ENCODE measurements around the gene GRIN1.
"Not testable (repeated sequence)": the region's sequence is repeated elsewhere in the genome, so short reads cannot be mapped to it uniquely, and the experiment has no call there.

Gene GRIN1

GRCh38 chr9:137129456-137130175 is 9.3 kb upstream of the GRIN1 start:
- peak; percentile 91 for DNase-seq

GRCh38 chr9:137130176-137130755 is 8.7 kb upstream of the GRIN1 start:
- no peak for DNase-seq

GRCh38 chr9:137134191-137134590 is 4.8 kb upstream of the GRIN1 start:
- DNase-seq, result no peak

DNA sequence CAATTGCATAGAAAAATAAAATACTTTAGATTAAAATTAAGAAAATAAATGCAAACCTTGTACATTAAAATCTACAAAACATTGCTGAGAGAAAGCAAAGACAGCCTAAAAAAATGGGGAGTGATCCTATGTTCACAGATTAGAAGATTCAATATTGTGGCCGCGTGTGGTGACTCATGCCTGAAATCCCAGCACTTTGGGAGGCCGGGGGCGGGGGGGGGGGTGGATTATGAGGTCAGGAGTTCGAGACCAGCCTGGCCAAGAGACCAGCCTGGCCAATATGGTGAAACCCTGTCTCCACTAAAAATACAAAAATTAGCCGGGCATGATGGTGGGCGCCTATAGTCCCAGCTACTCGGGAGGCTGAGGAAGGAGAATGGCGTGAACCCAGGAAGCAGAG is 3.8 kb upstream of the GRIN1 start:
- not testable (repeated sequence) for DNase-seq

DNA sequence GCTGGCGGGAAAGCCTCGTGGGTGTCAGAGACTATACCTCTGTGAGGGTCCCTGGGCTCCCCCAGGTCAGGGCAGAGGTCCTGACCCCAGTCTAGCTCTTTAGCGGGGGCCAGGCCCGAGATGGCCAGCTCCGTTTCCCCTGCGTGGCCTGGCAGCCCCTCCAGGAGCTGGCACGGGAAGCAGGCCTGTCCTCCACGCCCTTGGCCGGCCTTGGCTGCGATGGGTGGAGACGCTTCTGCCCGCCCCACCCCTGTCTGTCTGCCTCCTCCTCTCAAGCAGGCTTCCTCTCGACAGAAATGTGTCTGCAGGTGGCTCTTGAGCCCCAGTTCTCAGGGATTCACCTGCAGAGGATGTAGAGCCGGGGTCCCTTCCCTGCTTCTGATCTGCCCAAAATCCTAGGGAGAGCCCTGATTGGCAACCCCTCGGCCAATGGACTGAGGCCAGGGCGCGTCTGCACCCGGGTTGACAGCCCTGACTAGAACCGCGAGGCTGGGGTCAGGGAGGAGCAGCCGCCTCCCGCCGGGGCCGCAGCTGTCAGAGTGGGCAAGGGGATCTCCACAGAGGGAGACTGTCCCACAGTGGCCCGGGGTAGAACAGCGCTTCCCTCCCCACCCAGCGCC is 2.6 kb upstream of the GRIN1 start:
- DNase-seq, result no peak

DNA sequence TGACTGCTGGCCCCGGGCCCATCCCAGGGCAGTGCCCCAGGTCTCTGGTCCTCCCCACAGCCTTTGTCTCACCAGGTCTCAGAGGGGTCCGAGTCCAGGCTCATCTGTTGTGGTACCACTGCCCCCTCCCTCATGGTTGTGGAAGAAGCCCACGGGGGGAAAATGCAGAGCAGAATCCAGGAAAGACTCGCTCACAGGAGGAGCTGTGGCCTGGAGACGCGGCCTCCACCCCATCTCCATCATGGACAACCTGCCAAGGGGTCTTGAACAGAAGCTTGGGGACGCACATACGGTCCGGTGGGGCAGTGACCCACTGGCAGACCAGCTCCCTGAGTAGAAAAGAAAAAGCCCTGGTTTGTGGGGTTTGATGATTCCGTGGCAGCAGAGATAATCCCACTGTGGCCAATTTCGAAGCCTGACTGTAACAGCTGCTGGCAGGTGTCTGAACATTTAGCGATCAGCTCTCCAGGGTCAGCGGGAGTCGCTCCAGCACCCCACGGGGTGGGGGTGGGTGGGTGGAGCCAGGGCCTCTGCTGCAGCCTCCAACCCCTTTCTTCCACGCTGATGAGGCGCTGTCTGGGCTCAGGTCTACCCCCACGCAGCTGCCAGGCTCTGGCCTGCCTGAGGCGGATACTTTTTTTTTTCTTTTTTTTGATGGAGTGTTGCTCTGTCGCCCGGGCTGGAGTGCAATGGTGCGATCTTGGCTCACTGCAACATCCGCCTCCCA is 1.9 kb upstream of the GRIN1 start:
- no peak for DNase-seq

GRCh38 chr9:137138058-137138721 is 764 bp upstream of the GRIN1 start:
- DNase-seq, result no peak

- DNase-seq, result no peak
Measured at GRCh38 chr9:137139468-137140150, 655 bp downstream of the GRIN1 start.

- no peak for DNase-seq
Measured at GRCh38 chr9:137140151-137141012, 1.4 kb downstream of the GRIN1 start.

GRCh38 chr9:137141050-137141810 is 2.3 kb downstream of the GRIN1 start:
- no peak for DNase-seq

- DNase-seq, result no peak
Measured at GRCh38 chr9:137141976-137142936, 3.3 kb downstream of the GRIN1 start.

DNA sequence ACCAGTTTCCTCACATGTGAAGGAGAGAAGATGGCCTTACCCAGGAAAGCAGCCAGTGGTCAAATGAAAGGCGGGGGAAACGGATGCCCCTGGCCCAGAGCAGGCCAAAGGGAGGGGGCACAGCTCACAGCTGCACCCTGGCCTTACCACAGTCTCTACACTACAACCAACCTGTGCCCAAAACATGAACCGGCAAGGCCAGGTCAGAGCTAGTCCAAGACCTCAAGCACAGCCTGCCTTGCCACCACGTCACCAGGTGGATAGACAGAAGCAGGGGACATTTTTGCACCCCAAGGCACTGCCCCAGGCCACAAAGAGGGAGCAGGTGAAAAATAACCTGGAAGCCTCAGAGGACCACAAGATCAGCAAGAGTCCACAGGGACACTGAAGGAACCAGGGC is 4.5 kb downstream of the GRIN1 start:
- no peak for DNase-seq

DNA sequence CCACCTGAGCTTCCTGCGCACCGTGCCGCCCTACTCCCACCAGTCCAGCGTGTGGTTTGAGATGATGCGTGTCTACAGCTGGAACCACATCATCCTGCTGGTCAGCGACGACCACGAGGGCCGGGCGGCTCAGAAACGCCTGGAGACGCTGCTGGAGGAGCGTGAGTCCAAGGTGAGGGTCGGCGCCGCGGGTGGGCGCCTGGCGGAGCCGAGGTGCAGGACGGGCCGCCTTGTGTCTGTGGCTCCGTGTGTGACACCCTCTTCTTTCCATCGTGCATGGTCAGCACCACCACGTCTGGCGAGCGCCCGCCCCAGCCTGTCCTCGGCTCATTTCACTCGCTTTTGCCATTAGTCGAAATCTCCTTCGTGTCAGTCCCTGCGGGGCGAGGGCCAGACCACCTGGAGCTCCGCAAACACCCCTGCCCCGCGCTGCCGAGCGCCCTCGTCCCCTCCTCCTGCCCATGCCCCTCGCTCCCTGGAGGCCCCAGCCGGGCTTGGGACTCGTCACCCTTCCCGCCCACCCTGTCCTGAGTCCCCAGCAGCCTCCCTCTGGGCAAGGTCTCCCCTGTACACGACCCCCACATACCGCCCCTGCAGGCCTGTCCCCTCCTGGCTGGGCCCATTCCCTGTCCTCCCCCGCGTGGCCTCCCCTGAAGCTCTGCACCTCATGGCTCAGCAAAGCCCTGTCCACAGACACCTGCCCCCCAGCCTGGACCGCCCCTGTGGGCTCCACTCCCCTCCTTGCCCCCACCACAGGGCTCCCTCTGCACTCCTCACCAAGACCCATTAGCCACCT is 7.0 kb downstream of the GRIN1 start:
- no peak for DNase-seq

DNA sequence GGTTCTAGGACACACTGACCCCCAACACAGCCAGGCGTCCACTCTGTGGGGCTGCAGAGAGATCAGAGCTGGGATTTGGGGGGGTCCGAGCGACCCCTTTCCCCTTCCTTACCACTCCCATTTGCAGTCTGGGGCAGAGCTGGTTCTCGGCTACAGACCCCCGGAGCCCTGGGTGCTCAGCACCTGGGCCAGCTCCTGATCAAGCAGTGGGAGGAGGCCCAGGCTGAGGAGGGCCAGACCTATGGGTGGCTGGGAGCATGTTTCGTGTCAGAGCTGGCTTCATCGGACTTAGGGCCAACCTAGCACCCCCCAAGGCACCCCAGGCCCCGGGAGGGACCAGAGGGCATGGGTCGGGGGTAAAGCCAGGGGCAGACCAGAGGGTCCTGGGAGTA is 7.6 kb downstream of the GRIN1 start:
- no peak for DNase-seq

- DNase-seq, result no peak
Measured at GRCh38 chr9:137147091-137147792, 8.3 kb downstream of the GRIN1 start.

- no peak for DNase-seq
Measured at GRCh38 chr9:137147793-137148160, 8.8 kb downstream of the GRIN1 start.

DNA sequence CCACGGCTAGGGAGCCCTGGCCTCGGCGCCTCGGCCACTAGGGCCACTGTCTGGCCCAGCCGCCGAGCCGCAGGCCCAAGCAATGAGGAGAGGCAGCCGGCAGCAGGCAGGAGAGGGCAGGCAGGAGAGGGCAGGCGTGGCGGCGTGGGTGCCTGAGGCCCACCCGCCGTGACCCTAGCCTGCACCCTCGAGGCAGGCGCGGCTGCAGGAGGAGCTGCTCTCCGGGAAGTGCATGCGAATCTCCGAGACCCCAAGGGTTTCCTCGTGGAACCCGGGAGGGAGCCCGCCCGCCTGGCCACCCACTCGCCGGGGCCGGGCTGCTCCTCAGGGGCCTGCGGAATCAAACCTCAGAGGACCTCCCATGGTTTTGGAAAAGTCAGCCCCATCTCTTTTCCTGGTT is 9.3 kb downstream of the GRIN1 start:
- DNase-seq, result no peak

GRCh38 chr9:137148661-137149060 is 9.7 kb downstream of the GRIN1 start:
- no peak for DNase-seq

Data from stimulated activated CD4-positive, alpha-beta T cell treated with anti-CD3 and anti-CD28 coated beads, Interleukin-1b, Interleukin-23, amount 100 ng/mL, for 48 hours (primary cell).